Epithelial cell of proximal tubule (primary cell): ENCODE measurements around the gene CBFA2T3. TPM values are rescaled to one million over a fixed set of nuclear protein-coding genes. Genes with fewer than 3 reads are reported as not detected.

Experiments
- DNase-seq: peaks from one replicate; pipeline ENCODE4 v3.0.0-alpha.2; 2011; ENCODE audit warnings: low read depth
- H3K4me3 ChIP-seq: 2 replicates; pipeline ENCODE4 v1.5.1; 2011; ENCODE audit warnings: low read depth, mild to moderate bottlenecking, low read length
- total RNA-seq: library from RNA; depleted of rRNA; stranded (reverse); fragments of >200 nt; gene quantifications from 2 replicates; pipeline ENCODE4 v1.2.3, GENCODE V29; 2015
- TF ChIP-seq, protein P1 (sequence below): conservative IDR thresholded peaks from 2 replicates; pipeline ENCODE4 v1.5.1; 2012; ENCODE audit warnings: low read depth, mild to moderate bottlenecking, low read length

CBFA2T3 gene
- total RNA-seq, 1 donor from 2014 or later: 0.86 TPM

DNA sequence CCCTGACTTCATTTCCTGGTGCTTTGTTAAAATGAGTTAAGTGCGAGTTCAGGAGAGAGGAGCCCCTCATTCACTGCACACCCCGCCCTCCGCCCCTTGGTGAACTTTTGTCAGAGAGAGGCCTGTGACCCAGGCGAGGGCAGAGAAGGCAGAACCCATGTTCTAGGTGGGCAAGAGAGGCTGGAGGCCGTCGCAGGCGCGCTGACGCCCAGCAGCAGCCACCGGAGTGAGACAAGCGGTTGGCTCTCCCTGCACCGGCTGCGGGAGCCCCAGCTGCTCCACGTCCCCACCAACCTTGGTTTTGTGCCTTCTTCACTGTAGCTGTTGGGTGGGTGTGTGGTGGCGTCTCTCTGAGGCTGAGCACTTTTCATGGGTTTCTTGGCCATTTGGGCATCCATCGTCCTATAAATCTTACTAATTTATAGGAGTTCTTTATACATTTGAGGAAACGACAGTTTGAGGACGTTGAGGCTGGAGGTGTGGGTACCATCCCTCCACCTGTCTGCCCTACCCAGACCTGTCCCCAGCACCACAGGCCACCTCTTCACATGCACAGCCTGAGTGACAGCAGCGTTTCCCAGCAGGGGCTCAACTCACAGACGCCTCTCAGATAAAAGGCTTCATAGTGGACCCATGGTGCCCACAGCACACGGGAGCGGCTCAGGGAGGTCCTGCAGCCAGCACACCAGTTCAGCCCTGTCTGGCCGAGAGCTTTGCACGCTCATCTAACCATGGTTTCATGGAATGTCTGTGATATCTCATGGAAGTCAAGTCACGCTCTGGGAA, 45.2 kb upstream of the CBFA2T3 start:
- DNase-seq: no peak
- TF ChIP-seq, protein P1, sequence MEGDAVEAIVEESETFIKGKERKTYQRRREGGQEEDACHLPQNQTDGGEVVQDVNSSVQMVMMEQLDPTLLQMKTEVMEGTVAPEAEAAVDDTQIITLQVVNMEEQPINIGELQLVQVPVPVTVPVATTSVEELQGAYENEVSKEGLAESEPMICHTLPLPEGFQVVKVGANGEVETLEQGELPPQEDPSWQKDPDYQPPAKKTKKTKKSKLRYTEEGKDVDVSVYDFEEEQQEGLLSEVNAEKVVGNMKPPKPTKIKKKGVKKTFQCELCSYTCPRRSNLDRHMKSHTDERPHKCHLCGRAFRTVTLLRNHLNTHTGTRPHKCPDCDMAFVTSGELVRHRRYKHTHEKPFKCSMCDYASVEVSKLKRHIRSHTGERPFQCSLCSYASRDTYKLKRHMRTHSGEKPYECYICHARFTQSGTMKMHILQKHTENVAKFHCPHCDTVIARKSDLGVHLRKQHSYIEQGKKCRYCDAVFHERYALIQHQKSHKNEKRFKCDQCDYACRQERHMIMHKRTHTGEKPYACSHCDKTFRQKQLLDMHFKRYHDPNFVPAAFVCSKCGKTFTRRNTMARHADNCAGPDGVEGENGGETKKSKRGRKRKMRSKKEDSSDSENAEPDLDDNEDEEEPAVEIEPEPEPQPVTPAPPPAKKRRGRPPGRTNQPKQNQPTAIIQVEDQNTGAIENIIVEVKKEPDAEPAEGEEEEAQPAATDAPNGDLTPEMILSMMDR: no peak
- no peak overlapping the region for H3K4me3 ChIP-seq

DNA sequence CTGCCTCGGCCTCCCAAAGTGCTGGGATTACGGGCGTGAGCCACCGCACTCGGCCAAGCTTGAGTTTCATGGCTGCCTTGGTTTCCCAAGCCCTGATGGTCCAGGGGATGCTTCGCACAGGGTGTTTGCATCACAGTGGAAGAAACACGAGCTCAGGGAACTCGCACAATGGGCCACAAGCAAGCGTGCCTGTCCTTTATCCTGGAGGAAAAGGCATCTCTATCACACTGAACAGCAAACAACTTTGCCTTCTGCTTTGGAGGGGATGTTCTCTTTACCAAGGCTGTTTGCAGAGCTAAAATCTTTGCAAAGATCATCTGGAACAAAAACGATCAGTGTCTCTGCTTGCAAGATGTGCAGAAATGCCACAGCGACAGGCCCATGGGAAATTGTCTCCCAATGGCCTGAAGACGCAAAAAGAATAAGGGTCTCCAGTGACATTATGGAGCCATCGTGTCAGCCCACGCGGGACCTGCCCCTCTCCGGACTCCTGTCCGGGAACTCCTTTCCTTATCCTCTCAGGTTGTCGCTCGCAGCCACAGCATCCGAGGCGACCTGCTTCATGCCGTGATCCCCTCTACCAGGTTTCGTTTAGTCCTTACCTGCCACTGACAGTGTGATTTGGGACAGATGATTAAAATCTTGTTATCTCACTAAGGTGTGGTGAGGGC, 44.1 kb upstream of the CBFA2T3 start:
- H3K4me3 ChIP-seq: no peak overlapping the region
- no peak for DNase-seq
- TF ChIP-seq, protein P1: no peak

DNA sequence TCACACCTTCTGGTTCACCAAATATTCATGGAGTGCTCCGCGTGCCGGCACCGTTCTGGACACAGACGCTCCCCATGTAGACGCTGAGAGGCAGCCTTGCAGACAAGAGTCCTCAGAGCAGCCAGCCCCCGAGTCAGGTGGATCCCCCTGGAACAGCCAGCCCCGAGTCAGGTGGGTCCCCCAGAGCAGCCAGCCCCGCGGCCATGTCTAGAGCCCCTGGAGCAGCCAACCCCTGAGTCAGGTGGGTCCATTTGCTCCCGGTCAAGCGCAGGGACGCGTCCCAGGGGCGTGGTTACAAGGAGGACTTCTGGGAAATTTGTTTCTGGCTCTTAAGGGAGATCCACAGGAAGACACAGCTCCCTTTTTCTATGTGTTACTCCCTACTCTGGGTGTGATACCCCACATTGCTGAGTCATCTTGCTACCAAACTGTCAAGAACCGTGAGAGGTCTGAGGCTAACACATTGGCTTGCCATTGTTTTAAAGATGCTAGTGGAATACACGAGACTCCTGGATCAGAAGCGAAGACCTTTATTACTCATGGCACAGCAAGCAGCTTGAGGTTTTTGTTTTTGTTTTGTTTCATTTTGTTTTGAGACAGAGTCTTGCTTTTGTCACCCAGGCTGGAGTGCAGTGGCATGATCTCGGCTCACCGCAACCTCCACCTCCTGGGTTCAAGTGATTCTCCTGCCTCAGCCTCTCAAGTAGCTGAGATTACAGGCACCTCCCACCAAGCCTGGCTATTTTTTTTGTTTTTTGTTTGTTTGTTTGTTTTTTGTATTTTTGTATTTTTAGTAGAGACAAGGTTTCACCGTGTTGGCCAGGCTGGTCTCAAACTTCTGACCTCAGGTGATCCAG, 43.3 kb upstream of the CBFA2T3 start:
- H3K4me3 ChIP-seq: no peak overlapping the region
- TF ChIP-seq, protein P1: no peak
- DNase-seq: no peak

DNA sequence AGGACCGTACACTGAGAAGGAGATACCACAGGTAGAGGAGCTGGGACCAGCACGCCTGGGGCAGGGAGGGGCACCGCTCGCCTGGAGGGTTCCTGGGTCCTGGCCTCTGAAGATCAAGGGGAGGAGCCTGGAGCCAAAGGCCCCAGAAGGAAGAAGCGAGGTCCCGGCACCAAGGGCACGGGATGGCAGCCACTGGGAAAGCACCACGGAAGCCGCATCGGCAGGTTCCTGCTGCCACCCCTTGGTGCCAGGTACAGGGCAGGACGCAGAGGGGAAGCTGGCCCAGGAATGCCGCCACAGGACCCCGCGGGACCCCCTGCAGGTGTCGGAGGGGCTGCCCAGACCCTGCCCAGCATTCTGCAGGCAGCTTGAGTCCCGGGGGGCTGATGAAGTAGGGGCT, 42.5 kb upstream of the CBFA2T3 start:
- DNase-seq: no peak
- TF ChIP-seq, protein P1: no peak
- no peak overlapping the region for H3K4me3 ChIP-seq

DNA sequence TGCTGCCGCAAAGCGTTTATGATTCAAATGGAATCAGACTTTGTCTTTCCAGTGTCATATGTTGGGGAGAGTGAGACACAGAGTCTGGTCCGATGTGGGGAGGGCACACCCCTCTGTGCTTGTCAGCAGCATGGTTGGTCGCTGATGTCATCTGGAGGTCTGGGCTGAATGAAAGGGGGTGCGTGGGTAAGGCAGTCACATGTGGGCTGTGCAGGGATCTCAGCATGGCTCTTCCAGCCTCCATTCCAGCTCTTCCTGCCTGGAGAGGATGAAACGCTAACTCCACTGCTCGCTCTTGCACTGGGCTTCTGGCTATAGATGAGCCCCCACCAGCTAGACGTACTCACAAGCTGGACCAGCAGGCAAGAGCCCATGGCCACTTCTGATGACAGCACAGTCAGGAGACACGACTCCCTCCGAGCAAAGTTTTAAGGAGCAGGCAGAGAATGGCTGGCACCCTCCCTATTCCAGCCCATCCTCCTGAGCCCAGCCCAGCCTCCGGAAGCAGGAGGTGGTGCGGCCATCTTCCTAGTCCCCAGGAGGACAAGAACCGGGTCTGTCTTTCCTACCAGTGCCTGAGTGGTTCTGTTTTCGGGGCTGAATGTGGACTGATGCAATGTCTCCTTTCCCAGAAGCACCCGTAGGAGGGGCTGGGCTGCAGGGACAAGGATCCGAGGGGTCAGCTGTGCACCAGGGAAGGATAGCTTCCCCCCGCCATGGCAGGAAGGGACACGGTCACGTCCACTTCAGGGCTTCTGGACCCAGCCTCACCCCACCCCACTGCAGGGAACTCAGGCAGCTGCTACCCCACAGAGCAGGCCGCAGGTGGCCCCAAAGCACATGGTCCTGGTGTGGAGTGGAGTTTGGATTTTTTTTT, 41.5 kb upstream of the CBFA2T3 start:
- TF ChIP-seq, protein P1: no peak
- H3K4me3 ChIP-seq: no peak overlapping the region
- DNase-seq: no peak
